Activated T-helper 2 cell treated with anti-CD3 and anti-CD28 coated beads, Interferon-gamma antibody, Interleukin-2, Interleukin-4, amounts not matched to agents 10 μg/mL and 5 μg/mL and 100 μg/mL, durations not matched to agents 14 hours and 24 hours and 36 hours (primary cell): Measurements from ENCODE around the gene OR51I2. TPM values are rescaled to one million over a fixed set of nuclear protein-coding genes. Genes with fewer than 3 reads are reported as not detected.
A peak's percentile ranks its signal among the peaks of the same experiment; 100 is the strongest.

ENCODE experiments used
- DNase-seq: peaks from one replicate; pipeline ENCODE4 v3.0.0; 2021; ENCODE audit warnings: low spot score
- H3K27ac Mint-ChIP-seq: one replicate; pipeline ENCODE4 v1.8.0; 2021; ENCODE audit warnings: mixed read lengths
- H3K27me3 Mint-ChIP-seq: one replicate; pipeline ENCODE4 v1.8.0; 2021; ENCODE audit warnings: low read depth, mixed read lengths
- H3K36me3 Mint-ChIP-seq: one replicate; pipeline ENCODE4 v1.8.0; 2021; ENCODE audit warnings: low read depth, mixed read lengths
- H3K4me1 Mint-ChIP-seq: one replicate; pipeline ENCODE4 v1.8.0; 2021; ENCODE audit warnings: low read depth, mixed read lengths
- H3K4me3 Mint-ChIP-seq: one replicate; pipeline ENCODE4 v1.8.0; 2021; ENCODE audit warnings: low read depth, mild to moderate bottlenecking, moderate library complexity, mixed read lengths
- H3K9me3 Mint-ChIP-seq: one replicate; pipeline ENCODE4 v1.8.0; 2021; ENCODE audit warnings: mixed read lengths
- intact Hi-C: fragments of 100-400 bp; cut with micrococcal nuclease; formaldehyde crosslinking; loops from one replicate; pipeline ENCODE4 v1.15.1; 2023
- total RNA-seq: library from RNA; stranded (reverse); gene quantifications from 2 replicates; pipeline ENCODE4 v1.2.3, GENCODE V29; 2022

Gene OR51I2
- total RNA-seq, 1 donor from 2014 or later: not detected

- Mint-ChIP-seq H3K36me3 (no peaks in the 10 kb centered on the region), H3K27ac (peak overlapping the region; percentile 13), H3K4me1 (peaks cover 2% of the 10 kb centered on the region), H3K4me3 (no peak overlapping the region), H3K9me3 (no peaks in the 10 kb centered on the region), H3K27me3 (peaks cover 3% of the 10 kb centered on the region)
- DNase-seq: no peak
- intact Hi-C loops: no loop called here
These were observed 37.3 kb downstream of the OR51I2 start for GRCh38 chr11:5486421-5486820.

- no peak within 1 kb of the TSS for H3K4me3 Mint-ChIP-seq
- H3K27me3 Mint-ChIP-seq: peaks cover 5% of the 10 kb centered on the region
- H3K4me1 Mint-ChIP-seq: peaks cover 2% of the 10 kb centered on the region
- intact Hi-C loops: no loop called here
- H3K36me3 Mint-ChIP-seq: no peaks in the 10 kb centered on the region
- no peak within 1 kb of the TSS for H3K27ac Mint-ChIP-seq
- DNase-seq: no peak
- H3K9me3 Mint-ChIP-seq: no peaks in the 10 kb centered on the region
These were observed 39.3 kb downstream of the OR51I2 start, which contains the start of gene OR52D1 for GRCh38 chr11:5488385-5488784. TSS of gene OR52D1 (plus strand) at chr11:5488685. CDS start at chr11:5488707, 22 bp downstream.

- Mint-ChIP-seq H3K9me3 (no peaks in the 10 kb centered on the region), H3K27me3 (peaks cover 5% of the 10 kb centered on the region), H3K4me1 (peaks cover 2% of the 10 kb centered on the region), H3K4me3 (no peak overlapping the region), H3K27ac (no peak overlapping the region), H3K36me3 (no peaks in the 10 kb centered on the region)
- DNase-seq: no peak
- intact Hi-C loops: no loop called here
These were observed 39.8 kb downstream of the OR51I2 start for GRCh38 chr11:5488798-5489399.

GRCh38 chr11:5489576-5490357 is 40.6 kb downstream of the OR51I2 start:
- H3K27ac Mint-ChIP-seq: no peak overlapping the region
- no peak overlapping the region for H3K4me3 Mint-ChIP-seq
- peaks cover 2% of the 10 kb centered on the region for H3K4me1 Mint-ChIP-seq
- peaks cover 5% of the 10 kb centered on the region for H3K27me3 Mint-ChIP-seq
- H3K9me3 Mint-ChIP-seq: no peaks in the 10 kb centered on the region
- no peaks in the 10 kb centered on the region for H3K36me3 Mint-ChIP-seq
- intact Hi-C loops: no loop called here
- DNase-seq: no peak

- no peak overlapping the region for H3K4me3 Mint-ChIP-seq
- no peaks in the 10 kb centered on the region for H3K4me1 Mint-ChIP-seq
- H3K27ac Mint-ChIP-seq: no peak overlapping the region
- no peaks in the 10 kb centered on the region for H3K36me3 Mint-ChIP-seq
- intact Hi-C loops: no loop called here
- no peaks in the 10 kb centered on the region for H3K9me3 Mint-ChIP-seq
- no peak for DNase-seq
- peaks cover 5% of the 10 kb centered on the region for H3K27me3 Mint-ChIP-seq
These were observed 50.5 kb downstream of the OR51I2 start for GRCh38 chr11:5499671-5500070.

GRCh38 chr11:5500393-5500801 is 51.3 kb downstream of the OR51I2 start:
- Mint-ChIP-seq H3K9me3 (no peaks in the 10 kb centered on the region), H3K27me3 (peaks cover 5% of the 10 kb centered on the region), H3K4me1 (no peaks in the 10 kb centered on the region), H3K36me3 (no peaks in the 10 kb centered on the region), H3K27ac (no peak overlapping the region), H3K4me3 (no peak overlapping the region)
- no peak for DNase-seq
- intact Hi-C loops: no loop called here

- Mint-ChIP-seq H3K36me3 (no peaks in the 10 kb centered on the region), H3K4me1 (no peaks in the 10 kb centered on the region)
These were observed 55.3 kb downstream of the OR51I2 start for GRCh38 chr11:5504403-5504921.

GRCh38 chr11:5505363-5506048 is 56.4 kb downstream of the OR51I2 start:
- Mint-ChIP-seq H3K4me1 (no peaks in the 10 kb centered on the region), H3K27ac (no peak overlapping the region), H3K9me3 (no peaks in the 10 kb centered on the region)

More at GRCh38 chr11:5504403-5504921, 55.3 kb downstream of the OR51I2 start:
- no peak for DNase-seq
- H3K27me3 Mint-ChIP-seq: peaks cover 4% of the 10 kb centered on the region
- H3K4me3 Mint-ChIP-seq: no peak overlapping the region
- intact Hi-C loops: no loop called here
- no peaks in the 10 kb centered on the region for H3K9me3 Mint-ChIP-seq
- H3K27ac Mint-ChIP-seq: no peak overlapping the region

More at GRCh38 chr11:5505363-5506048, 56.4 kb downstream of the OR51I2 start:
- intact Hi-C loops: no loop called here
- H3K4me3 Mint-ChIP-seq: no peak overlapping the region
- peaks cover 2% of the 10 kb centered on the region for H3K27me3 Mint-ChIP-seq
- no peak for DNase-seq
- no peaks in the 10 kb centered on the region for H3K36me3 Mint-ChIP-seq

Other genes starting within 250 kb of the OR51I2 start
- not detected in 2 replicates for gene OR51V1, start 248.6 kb upstream of the OR51I2 start, total RNA-seq
- gene HBB, start 222.3 kb upstream of the OR51I2 start, total RNA-seq: not detected in 2 replicates
- gene HBD, start 214.8 kb upstream of the OR51I2 start, total RNA-seq: not detected in 2 replicates
- gene HBG1, start 199.5 kb upstream of the OR51I2 start, total RNA-seq: not detected in 2 replicates
- not detected in 2 replicates for gene HBG2, start 194.5 kb upstream of the OR51I2 start, total RNA-seq
- not detected in 2 replicates for gene HBE1, start 179.4 kb upstream of the OR51I2 start, total RNA-seq
- not detected in 2 replicates for gene OR51B4, start 147.4 kb upstream of the OR51I2 start, total RNA-seq
- not detected in 2 replicates for gene OR51B2, start 125.0 kb upstream of the OR51I2 start, total RNA-seq
- gene OR51B5, start 105.8 kb upstream of the OR51I2 start, total RNA-seq: not detected in 2 replicates
- gene OR51B6, start 97.8 kb upstream of the OR51I2 start, total RNA-seq: not detected in 2 replicates
- not detected in 2 replicates for gene OR51M1, start 65.5 kb upstream of the OR51I2 start, total RNA-seq
- not detected in 2 replicates for gene OR51Q1, start 27.2 kb upstream of the OR51I2 start, total RNA-seq
- not detected in 2 replicates for gene OR51I1, start 7.8 kb upstream of the OR51I2 start, total RNA-seq
- not detected in 2 replicates for gene OR52D1, start 39.4 kb downstream of the OR51I2 start, total RNA-seq
- not detected in 2 replicates for gene UBQLN3, start 60.6 kb downstream of the OR51I2 start, total RNA-seq
- gene UBQLNL, start 67.4 kb downstream of the OR51I2 start, total RNA-seq: 0.09 TPM in 1 of 2 replicates, not detected in the other
- 0.30 TPM in 1 of 2 replicates, not detected in the other for gene OR52H1, start 99.2 kb downstream of the OR51I2 start, total RNA-seq
- not detected in 2 replicates for gene OR52B6, start 131.6 kb downstream of the OR51I2 start, total RNA-seq
- gene TRIM6, start 147.3 kb downstream of the OR51I2 start, total RNA-seq: 0.87 and 1.8 TPM in 2 replicates
- 6.7 and 7.8 TPM in 2 replicates for gene TRIM34, start 175.7 kb downstream of the OR51I2 start, total RNA-seq
- gene TRIM5, start 235.8 kb downstream of the OR51I2 start, total RNA-seq: 12.4 and 14.1 TPM in 2 replicates
- gene TRIM22, start 240.5 kb downstream of the OR51I2 start, total RNA-seq: 83.9 and 96.0 TPM in 2 replicates